Measurements from ENCODE around the gene NIPAL4.

The NIPAL4 gene

DNA sequence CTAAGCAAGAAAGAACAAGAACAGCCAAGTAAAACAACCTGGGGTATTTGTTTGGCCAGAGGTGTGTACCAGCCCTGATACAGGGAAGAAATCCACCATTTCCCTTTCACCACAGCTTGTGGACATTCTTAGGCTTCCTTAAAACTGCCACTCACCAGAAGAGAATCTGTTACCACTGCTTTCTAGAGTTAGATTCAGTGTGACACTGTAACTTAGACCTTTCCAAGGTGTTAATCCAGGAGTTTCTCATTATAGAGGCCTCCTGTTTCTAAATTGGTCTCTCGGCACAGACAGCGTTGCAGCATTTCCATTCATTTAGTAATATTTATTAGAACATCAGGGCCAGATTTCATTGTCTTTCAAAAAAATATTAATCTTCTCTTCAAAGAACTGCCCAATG lies 55.0 kb downstream of the NIPAL4 start:
- no peak for DNase-seq (ENCODE audit: low read depth)
- TF ChIP-seq, protein P1, sequence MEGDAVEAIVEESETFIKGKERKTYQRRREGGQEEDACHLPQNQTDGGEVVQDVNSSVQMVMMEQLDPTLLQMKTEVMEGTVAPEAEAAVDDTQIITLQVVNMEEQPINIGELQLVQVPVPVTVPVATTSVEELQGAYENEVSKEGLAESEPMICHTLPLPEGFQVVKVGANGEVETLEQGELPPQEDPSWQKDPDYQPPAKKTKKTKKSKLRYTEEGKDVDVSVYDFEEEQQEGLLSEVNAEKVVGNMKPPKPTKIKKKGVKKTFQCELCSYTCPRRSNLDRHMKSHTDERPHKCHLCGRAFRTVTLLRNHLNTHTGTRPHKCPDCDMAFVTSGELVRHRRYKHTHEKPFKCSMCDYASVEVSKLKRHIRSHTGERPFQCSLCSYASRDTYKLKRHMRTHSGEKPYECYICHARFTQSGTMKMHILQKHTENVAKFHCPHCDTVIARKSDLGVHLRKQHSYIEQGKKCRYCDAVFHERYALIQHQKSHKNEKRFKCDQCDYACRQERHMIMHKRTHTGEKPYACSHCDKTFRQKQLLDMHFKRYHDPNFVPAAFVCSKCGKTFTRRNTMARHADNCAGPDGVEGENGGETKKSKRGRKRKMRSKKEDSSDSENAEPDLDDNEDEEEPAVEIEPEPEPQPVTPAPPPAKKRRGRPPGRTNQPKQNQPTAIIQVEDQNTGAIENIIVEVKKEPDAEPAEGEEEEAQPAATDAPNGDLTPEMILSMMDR (conservative IDR thresholded peaks at IDR 0.05; ENCODE audit: low read depth, low read length): no peak
- H3K4me3 ChIP-seq (ENCODE audit: low read length): no peak overlapping the region

DNA sequence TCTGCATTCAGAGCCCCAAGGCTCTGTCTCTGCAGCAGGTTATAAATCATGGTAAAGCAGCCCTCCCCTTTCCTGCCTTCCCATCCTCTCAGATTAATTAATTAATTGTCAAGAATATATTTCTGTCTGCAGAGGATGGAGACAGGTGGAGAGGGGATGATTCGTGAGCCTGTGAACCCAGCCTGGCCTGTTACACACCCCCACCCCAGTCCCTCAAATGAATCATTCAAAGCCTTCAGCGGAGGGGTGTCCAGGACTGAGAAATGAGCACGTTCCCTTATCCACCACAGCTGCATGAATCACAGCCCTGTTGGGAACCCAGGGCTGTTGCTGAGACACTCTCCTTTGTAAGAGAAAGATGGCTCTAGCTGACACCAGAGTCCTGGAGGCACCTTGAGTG lies 56.0 kb downstream of the NIPAL4 start:
- DNase-seq (ENCODE audit: low read depth): peak; percentile 68
- TF ChIP-seq, protein P1 (conservative IDR thresholded peaks at IDR 0.05; ENCODE audit: low read depth, low read length): no peak

DNA sequence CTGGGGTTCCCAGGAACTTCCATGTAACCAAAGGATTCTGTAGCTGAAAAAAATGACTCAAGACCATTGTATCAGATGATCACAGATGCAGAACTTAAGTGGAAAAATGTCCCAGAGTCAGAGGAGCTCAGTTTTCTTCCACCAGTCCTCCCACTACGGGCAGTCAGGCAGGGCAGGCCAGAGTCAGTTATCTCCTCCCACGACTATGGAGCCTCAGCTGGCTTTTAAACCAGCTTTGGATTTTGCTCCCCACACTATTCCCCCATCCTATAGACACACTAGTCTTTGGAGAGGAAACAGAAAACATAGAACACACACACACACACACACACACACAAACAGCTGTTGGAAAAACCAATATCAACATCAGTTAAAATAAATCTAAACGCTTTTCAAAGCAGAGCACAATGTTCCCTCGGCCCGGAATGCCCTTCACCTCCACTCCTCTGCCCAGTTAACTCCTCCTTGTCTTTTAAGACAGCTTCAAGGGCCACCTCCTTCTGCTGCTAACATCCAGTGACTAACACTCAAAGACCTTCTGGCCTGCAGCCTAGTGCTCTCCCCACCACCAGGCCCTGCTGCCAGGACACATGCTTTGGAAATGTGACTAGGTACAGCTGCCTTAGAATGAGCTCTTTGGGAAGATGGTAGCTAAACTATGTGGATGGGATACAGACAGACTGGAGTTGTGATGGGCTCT lies 56.8 kb downstream of the NIPAL4 start:
- no peak overlapping the region for H3K4me3 ChIP-seq (ENCODE audit: low read length)
- TF ChIP-seq, protein P1 (conservative IDR thresholded peaks at IDR 0.05; ENCODE audit: low read depth, low read length): no peak
- DNase-seq (ENCODE audit: low read depth): peak; percentile 68

More for the DNA sequence above, 56.0 kb downstream of the NIPAL4 start:
- H3K4me3 ChIP-seq (ENCODE audit: low read length): no peak overlapping the region

DNA sequence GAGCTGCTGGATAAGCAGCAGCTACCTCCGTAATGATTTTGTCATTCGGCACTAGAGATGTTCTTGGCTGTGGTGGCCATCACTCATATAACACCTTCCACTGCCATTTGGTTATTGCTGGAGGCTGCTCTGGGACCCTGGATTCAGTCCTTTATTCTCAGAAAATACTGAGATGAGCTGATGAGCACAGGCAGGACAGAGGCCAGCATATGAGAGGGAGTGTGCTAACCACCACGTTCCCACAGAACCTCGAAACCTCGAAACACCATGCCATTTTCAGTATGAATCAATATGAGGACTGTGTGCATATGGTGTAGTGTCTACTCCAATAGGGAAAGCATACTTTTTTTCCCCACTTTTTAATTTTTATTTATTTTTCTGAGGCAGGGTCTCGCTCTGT lies 59.0 kb downstream of the NIPAL4 start:
- DNase-seq (ENCODE audit: low read depth): no peak
- no peak overlapping the region for H3K4me3 ChIP-seq (ENCODE audit: low read length)
- TF ChIP-seq, protein P1 (conservative IDR thresholded peaks at IDR 0.05; ENCODE audit: low read depth, low read length): no peak

DNA sequence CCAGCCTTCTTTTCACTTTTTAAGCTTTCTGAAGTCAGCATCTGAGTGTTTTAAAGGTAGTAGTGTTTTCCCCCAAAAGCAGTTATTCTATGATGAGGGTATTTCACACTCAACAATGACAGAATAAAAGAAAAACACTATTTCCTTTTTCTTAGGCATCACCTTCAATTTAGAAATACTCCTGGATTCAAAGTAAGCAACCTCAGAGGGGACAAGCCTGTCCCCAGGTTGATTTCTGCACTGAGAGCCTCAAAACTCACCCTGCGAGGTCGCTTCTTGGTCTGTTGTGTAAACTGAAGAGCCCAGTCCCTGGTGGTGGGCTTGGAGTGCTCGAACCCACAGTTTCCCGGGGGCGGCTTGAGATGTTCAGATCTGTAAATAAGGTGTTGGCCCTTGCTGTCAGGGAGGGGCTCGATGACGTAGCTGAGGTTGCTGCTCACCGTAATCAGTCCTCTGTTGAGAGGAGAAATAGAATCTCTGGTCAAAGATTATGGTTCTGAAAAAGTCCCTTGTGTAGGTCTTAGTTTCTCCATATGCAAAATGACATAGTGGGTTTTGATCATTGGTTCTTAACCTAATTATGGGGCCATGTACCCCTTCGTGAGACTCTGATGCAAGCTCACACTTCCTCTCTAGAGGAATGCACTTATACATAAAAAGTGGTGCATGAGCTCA lies 59.7 kb downstream of the NIPAL4 start:
- no peak for DNase-seq (ENCODE audit: low read depth)
- TF ChIP-seq, protein P1 (conservative IDR thresholded peaks at IDR 0.05; ENCODE audit: low read depth, low read length): no peak
- H3K4me3 ChIP-seq (ENCODE audit: low read length): no peak overlapping the region

DNA sequence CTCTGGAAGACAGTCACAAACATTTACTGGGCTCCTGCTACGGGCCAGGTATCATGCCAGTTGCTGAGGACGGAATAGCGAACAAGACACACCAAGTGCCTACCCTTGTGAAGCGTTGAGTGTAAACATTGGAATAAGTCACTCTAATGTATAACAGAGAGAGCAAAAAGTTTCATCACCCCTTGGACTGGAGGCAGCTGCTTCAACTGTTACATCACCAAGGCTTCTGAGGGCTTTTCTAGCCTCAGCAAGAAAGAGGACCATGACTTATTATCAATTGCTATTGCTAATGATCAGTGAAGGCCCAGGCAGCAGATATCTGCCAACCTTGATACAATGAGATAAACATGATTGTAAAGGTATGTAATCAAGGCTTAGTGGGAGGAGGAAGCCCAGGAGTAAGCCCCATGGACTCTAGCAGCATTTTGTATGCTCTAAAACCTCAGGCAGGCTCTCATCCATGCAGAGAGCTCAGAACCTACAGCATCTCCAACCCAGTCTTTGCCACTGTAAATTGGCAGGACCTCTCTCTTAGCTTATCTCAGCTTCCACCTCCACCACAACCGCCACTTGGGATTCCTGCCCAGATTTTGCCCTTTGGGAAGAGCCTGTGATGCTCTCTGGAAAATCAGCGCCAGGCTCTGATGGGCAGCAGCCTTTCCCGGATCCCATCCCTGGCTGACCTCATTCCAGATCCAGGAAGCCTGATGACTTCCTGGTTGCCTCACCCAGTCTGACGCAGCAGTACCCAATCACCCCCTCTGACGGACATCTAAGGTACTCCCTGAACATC lies 61.1 kb downstream of the NIPAL4 start:
- DNase-seq (ENCODE audit: low read depth): no peak
- H3K4me3 ChIP-seq (ENCODE audit: low read length): no peak overlapping the region
- TF ChIP-seq, protein P1 (conservative IDR thresholded peaks at IDR 0.05; ENCODE audit: low read depth, low read length): no peak
